Spleen (tissue), 7 donors: Measurements from ENCODE around the gene TMEM63B.

Experiments
- CTCF ChIP-seq, 11 experiments: fragments of 200-600 bp in 7 of 11; fragments of 450-650 bp in 4 of 11; sonication (generic) in 4 of 11; IDR thresholded peaks in 8 of 11; conservative IDR thresholded peaks in 3 of 11; 1 replicate in 7 of 11; 2 replicates in 4 of 11; pipeline versions ENCODE4 v1.4.0 to v1.8.0; 2016 to 2021; ENCODE audit warnings: antibody characterized with exemption in 11 of 11, inconsistent platforms in 4 of 11, mild to moderate bottlenecking in 1 of 11
- POLR2A ChIP-seq, 3 donors: fragments of 450-650 bp; IDR thresholded peaks; one replicate each; pipeline ENCODE4 v1.5.1; 2017; ENCODE audit warnings: antibody characterized with exemption in 3 of 3, mild to moderate bottlenecking in 1 of 3
- POLR2AphosphoS5 ChIP-seq, 3 donors: sonication (generic); formaldehyde crosslinking; IDR thresholded peaks; one replicate each; pipeline ENCODE4 v1.5.1; 2017; ENCODE audit warnings: antibody characterized with exemption in 3 of 3
- donor health status: DM: no; HTN: no; CAD: no; lungs with moderate emphysema.
- donor health status: DM: no; HTN: no; CAD: no.
- donor health status: DM: no; HTN: no; CAD: no.

GRCh38 chr6:44152533-44152932 lies 25.2 kb downstream of the TMEM63B start:
- TF ChIP-seq CTCF (IDR thresholded peaks at IDR 0.05 in 8 of 11, conservative IDR thresholded peaks at IDR 0.05 in 3 of 11): no peak
- TF ChIP-seq POLR2A (IDR thresholded peaks at IDR 0.05): no peak
- TF ChIP-seq POLR2AphosphoS5 (IDR thresholded peaks at IDR 0.05): peak in 1 of 3 donors; percentile 23
